ENCODE measurements around the gene GRB10.
"Not testable (repeated sequence)": the region's sequence is repeated elsewhere in the genome, so short reads cannot be mapped to it uniquely, and the experiment has no call there.

- not testable (repeated sequence) for TF ChIP-seq CTCF (IDR thresholded peaks at IDR 0.05; ENCODE audit: extremely low read depth in 1 of 2, insufficient read depth in 1 of 2, low read depth in 1 of 2, low read length in 2 of 2); POLR2AphosphoS5 (IDR thresholded peaks at IDR 0.05; ENCODE audit: insufficient read depth, low read depth, low read length); MAX (IDR thresholded peaks at IDR 0.05; ENCODE audit: insufficient read depth, insufficient read length)
Observed at GRCh38 chr7:50578105-50578504, 204.6 kb downstream of the GRB10 start.

All from endothelial cell of umbilical vein (primary cell).